HG02870 (cell line): Measurements from ENCODE around the gene TRNP1.
"Not testable (repeated sequence)": the region's sequence is repeated elsewhere in the genome, so short reads cannot be mapped to it uniquely, and the experiment has no call there.

Experiments used
- ATAC-seq: cut with Tn5 transposase; IDR thresholded peaks from one replicate; pipeline ENCODE4 v1.9.1; 2021; ENCODE audit warnings: mild to moderate bottlenecking, moderate library complexity; ENCODE audit not compliant: unreplicated experiment

TRNP1 gene

DNA sequence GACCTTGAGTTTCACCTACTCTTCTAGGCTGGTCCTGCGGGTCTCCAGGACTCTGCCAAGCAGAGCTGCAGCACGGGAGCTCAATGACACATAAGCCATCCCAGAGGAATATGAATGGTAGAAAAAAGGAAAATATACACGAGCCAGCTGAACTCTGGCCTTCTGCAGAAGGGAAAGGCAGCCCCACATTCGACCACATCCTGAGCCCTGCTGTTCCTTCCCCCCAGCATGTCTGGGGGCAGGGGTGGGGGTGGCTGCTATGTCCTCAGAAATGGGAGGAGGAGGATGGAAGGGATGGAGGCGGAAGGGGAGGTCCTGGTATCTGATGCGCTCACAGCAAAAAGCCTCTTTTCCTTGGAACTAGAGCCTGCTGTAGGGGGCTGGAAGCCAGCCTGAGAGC, 21.1 kb upstream of the TRNP1 start:
- no peak for ATAC-seq

DNA sequence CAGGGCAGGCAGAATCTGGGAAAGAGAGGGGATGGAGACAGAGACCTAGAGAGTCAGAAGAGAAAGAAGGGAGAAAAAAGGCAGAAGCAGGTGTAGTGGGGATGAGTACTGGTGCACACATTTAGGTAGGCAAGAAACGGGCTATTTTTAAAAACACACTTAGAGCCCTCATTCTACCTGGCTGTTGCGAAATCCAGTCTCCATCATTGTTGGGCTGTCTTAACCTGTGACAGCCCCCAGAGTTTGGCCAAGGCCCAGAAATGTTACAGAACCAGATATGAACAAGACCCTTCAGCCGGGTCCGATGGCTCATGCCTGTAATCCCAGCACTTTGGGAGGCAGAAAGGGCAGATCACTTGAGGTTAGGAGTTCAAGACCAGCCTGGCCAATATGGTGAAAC, 20.7 kb upstream of the TRNP1 start:
- ATAC-seq: no peak

DNA sequence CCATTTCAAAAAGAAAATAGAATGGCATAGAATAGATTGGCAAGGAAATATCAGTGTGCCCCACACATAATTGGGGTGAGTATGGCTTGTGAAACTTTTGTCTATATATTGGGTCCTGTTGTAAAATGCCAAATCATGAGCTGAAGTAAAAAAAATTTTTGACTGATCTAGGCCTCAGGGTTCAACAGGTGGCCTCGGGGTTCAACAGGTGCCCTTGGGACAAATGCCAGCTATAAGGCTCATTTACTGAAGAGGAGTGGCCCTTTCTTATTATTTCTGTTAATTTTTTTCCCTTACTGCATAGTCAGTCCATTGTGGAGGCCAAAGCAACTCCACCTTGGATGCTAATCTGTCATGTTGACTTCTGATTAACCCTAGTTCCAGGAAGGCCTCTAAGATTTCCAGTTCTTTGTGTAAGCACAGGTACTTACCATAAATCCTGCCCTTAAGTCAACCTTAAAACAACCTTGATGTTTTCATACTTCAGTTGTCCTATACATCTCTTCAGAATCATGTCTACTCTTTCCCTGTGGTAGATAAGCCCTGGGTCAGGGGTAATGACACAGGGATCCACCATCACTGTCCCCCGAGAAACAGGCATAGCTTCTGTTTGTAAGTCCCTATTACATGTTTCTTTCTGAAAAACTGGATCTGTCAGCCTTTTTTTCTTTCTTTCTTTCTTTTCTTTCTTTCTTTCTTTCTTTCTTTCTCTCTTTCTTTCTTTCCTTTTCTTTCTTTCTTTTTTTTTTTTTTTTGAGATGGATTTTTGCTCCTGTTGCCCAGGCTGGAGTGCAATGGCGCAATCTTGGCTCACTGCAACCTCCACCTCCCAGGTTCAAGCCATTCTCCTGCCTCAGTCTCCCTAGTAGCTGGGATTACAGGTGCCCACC, 16.6 kb upstream of the TRNP1 start:
- ATAC-seq: no peak

- ATAC-seq: no peak
These were observed 14.6 kb upstream of the TRNP1 start for GRCh38 chr1:26978901-26979300.

DNA sequence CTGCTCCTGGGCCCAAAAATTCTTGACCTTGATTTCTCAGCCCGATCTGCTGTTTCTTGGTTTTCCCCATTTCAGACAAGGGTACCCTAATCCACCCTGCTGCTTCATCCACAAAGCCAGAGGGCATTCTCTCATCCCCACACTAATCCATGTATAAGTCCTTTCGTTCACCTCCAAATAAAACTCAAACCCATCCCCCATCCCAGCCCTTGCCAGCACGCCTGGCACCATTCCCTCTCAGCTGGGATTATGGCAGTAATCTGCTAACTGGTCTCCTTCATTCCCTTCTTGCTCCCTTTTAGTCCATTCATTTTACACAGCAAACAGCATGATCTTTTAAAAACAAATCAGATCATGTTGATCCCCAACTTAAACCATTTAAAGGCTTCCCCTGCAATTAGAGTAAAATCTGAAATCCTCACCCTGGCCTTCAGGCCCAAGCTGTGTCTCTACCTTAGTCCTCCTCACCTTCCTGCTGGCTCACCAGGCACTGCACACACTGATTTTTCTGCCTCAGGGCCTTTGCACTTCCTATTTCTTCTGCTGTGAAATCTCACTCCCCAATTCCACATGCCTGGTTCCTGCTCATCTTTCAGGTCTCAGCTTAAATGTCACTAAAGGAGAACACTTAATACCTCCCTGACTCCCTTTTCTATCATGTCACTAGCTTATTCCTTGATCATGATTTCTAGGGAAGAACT, 12.2 kb upstream of the TRNP1 start:
- ATAC-seq: no peak

- no peak for ATAC-seq
These were observed 9.6 kb upstream of the TRNP1 start for GRCh38 chr1:26983863-26984262.

- no peak for ATAC-seq
These were observed 9.2 kb upstream of the TRNP1 start for GRCh38 chr1:26984291-26984690.

GRCh38 chr1:26986658-26987057, 6.8 kb upstream of the TRNP1 start:
- no peak for ATAC-seq

DNA sequence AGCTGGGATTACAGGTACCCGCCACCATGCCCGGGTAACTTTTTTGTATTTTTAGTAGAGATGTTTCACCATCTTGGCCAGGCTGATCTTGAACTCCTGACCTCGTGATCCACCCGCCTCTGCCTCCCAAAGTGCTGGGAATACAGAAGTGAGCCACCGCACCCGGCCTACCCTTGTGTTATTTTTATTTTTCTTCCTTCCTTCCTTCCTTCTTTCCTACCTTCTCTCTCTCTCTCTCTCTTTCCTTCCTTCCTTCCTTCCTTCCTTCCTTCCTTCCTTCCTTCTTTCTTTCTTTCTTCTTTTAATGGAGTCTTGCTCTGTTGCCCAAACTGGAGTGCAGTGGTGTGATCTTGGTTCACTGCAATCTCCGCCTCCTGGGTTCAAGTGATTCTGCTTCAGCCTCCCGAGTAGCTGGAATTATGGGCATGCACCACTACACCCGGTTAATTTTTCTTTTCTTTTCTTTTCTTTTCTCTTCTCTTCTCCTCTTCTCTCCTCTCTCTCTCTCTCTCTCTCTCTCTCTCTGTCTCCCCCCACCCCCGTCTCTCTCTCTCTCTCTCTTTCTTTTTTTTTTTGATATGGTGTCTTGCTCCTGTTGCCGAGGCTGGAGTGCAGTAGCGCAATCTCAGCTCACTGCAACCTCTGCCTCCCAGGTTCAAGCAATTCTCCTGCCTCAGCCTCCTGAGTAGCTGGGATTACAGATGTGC, 3.9 kb upstream of the TRNP1 start:
- ATAC-seq: not testable (repeated sequence)

DNA sequence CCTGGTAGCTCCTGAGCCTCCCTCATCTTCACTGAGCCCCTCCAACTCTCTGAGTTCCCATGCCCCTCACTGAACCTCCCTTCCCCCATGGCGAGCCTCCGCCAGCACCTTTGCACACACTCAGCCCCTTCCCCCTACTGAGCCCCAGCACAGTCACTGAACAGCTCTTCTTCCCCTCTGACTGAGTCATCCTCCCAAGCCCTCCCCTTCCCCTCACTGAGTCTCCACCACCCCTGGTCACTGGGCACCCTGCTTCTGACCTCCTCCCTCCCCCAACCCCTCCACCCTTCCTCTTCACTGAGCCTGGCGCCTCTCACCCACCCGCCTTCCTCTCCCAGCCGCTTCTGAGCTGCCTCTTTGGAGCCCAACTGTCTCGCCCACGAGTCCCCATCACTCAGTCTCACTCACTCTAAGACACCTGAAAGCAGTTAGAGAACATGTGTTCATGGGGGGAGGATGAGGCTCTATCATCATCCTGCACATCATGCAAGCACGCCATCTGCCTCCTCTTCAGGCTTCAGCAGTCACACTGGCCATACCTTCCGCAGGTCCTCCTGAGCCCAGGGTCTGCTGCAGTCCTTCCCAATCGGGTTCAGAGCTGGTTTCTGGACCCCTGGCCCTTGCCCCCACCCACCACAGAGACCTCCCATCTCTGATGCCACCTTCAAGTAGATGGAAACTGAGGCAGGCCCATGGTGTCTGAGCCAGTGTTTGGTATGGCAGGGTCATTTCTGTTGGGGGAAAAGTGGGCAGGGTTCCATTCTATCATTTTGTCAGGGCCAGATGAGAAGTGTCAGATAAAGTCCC, 2.0 kb upstream of the TRNP1 start:
- no peak for ATAC-seq

DNA sequence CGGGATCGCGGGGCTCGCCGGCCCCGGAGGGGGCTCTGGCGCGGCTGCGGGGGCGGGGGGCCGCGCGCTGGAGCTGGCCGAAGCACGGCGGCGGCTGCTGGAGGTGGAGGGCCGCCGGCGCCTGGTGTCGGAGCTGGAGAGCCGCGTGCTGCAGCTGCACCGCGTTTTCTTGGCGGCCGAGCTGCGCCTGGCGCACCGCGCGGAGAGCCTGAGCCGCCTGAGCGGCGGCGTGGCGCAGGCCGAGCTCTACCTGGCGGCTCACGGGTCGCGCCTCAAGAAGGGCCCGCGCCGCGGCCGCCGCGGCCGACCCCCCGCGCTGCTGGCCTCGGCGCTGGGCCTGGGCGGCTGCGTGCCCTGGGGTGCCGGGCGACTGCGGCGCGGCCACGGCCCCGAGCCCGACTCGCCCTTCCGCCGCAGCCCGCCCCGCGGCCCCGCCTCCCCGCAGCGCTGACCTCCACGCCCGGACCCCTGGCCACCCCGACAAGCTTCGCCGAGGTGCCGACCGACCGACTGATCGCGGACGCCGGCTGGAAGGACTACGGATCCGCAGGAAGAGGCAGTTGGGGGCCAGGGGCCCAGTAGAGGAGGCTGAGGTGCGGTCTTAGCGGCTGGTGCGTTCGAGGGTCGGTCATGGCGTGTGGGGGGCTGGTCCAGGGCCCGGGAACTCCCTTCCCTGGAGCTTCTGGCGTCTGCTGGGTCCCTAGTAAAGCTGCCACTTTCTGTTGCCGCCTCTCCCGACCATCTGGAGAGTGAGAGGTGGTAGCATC, 711 bp downstream of the TRNP1 start:
- ATAC-seq: no peak

DNA sequence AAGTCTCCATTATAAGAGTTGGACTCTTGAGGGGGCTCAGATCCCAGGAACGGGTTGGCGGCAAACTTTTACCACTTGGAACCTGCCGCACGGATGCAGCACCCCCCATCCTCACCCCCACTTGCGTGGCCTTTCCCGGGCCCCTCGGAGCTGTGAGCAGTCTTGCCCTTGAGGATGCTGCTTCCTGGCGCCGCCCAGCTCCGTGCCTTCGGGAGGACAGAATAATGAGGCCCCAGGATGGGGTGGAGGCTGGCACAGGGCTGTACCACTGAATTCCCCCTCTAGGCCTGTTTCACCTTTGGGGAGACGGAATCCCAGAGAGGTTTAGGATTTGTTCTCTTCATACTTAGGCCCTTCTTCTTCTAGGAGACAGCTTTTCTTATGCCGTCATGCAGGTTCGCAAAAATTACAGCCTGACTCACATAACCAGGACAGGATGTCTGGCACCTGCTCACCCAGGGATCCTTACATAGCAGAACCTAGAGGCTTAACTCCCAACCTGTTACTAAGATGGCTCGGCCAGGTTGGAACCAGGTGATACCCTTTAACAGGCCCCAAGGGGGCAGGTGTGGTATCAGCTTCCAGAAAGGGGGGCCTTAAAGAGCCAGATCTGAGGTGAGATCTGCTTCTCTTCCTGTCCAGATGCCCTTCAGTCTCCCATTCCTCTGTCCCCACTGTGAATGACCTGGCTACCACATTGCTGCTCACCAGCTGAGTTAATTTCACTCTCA, 1.5 kb downstream of the TRNP1 start:
- no peak for ATAC-seq

GRCh38 chr1:26996024-26996423, 2.5 kb downstream of the TRNP1 start:
- ATAC-seq: no peak

- ATAC-seq: no peak
These were observed 3.2 kb downstream of the TRNP1 start for GRCh38 chr1:26996665-26997064.

- no peak for ATAC-seq
These were observed 5.2 kb downstream of the TRNP1 start for GRCh38 chr1:26998429-26999300.

GRCh38 chr1:26999440-26999987, 6.0 kb downstream of the TRNP1 start:
- no peak for ATAC-seq

DNA sequence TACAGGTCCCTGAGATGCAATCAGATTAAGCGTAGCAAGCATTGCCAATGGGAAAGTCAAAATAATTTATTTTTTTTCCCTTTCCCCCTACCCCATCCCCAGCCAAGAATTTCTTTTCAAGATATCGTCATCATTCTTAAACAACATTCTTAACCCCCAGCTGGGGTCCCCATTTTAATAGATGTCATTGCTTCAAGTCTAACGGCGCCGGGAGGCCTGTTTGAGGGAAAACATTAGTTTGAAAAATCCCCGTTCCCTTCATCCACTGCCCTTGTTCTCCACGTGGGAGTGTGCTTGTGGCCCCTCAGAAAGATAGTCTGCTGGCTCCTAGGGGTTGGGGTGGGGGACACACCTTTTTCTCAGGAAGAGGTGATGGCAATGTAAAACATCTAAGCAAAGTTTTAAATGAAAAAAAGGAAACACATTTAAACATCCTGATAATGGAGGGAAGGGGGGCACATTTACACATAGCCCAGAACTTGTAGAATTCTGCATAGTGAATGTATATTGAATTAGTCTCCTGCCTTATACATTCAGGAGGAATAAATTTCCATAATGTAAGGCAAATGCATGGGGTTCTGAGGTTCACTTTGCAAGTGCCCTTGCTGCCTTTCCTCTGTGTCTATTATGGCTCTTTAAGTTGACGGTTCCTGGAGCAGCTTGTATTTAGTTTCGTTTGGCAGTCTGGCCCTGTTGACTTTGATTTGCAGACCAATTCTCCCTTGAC, 6.8 kb downstream of the TRNP1 start:
- ATAC-seq: no peak
